Body of pancreas (tissue), 4 donors: ENCODE data around the gene DNAJC6. TPM values are rescaled to one million over a fixed set of nuclear protein-coding genes. Genes with fewer than 3 reads are reported as not detected.
A peak's percentile ranks its signal among the peaks of the same experiment; 100 is the strongest.

ENCODE experiments used
- ATAC-seq: fragments of 150-250 bp; one replicate; pipeline ENCODE4 v1.9.1; 2016
- DNase-seq, 4 donors: peaks; one replicate each; pipeline ENCODE4 v3.0.0-alpha.2; 2019
- H3K27ac ChIP-seq, 4 donors: fragments of 200-600 bp; sonication (generic); 1 replicate in 3 of 4; 2 replicates in 1 of 4; pipeline versions ENCODE4 v1.5.1 to v1.6.1; 2016 to 2019; ENCODE audit warnings: mild to moderate bottlenecking in 1 of 4, mixed read lengths in 1 of 4, moderate library complexity in 1 of 4
- H3K27me3 ChIP-seq, 2 donors: fragments of 200-600 bp; sonication (generic); one replicate each; pipeline ENCODE4 v1.6.0; 2016; ENCODE audit warnings: mild to moderate bottlenecking in 1 of 2
- H3K36me3 ChIP-seq, 2 donors: fragments of 200-600 bp; sonication (generic); replicated peaks in 1 of 2; 2 replicates each; pipeline ENCODE4 v1.5.1; 2016; ENCODE audit warnings: low read depth in 2 of 2; ENCODE audit not compliant: insufficient read depth in 1 of 2
- H3K4me1 ChIP-seq: fragments of 200-600 bp; sonication (generic); one replicate; pipeline ENCODE4 v1.6.0; 2016
- H3K4me3 ChIP-seq, 2 donors: fragments of 200-600 bp; sonication (generic); 1 replicate in 1 of 2; 2 replicates in 1 of 2; pipeline ENCODE4 v1.5.1; 2016 to 2019
- H3K9me3 ChIP-seq, 3 donors: fragments of 200-600 bp; sonication (generic); 1 replicate in 2 of 3; 2 replicates in 1 of 3; pipeline ENCODE4 v1.5.1; 2016
- CTCF ChIP-seq, 7 experiments: fragments of 450-650 bp in 4 of 7; fragments of 200-600 bp in 3 of 7; sonication (generic) in 3 of 7; IDR thresholded peaks; one replicate each; pipeline ENCODE4 v1.5.1; 2016 to 2019; ENCODE audit warnings: antibody characterized with exemption in 7 of 7
- POLR2A ChIP-seq, 3 donors: fragments of 450-650 bp; IDR thresholded peaks; one replicate each; pipeline ENCODE4 v1.6.1; 2016; ENCODE audit warnings: antibody characterized with exemption in 3 of 3, mild to moderate bottlenecking in 2 of 3
- WGBS, 2 donors: methylation state at CpG; one replicate each; pipeline ENCODE4 v1.1.5; 2017; 5-methylcytosine and 5-hydroxymethylcytosine counted together
- intact Hi-C: fragments of 100-400 bp; cut with DNase I; formaldehyde crosslinking; loops from one replicate; pipeline ENCODE4 v1.15.1; 2023
- total RNA-seq, 2 donors: library from RNA; depleted of rRNA; stranded (reverse); fragments of >200 nt; gene quantifications; one replicate each; pipeline ENCODE4 v1.1.0, GENCODE V29; 2016

The DNAJC6 gene
- total RNA-seq, 2 donors from 2014 or later: 0.99 to 2.3 TPM

GRCh38 chr1:65355031-65355712 is 45.8 kb downstream of the DNAJC6 start:
- intact Hi-C loops: no loop called here
- TF ChIP-seq CTCF (IDR thresholded peaks at IDR 0.05): no peak
- TF ChIP-seq POLR2A (IDR thresholded peaks at IDR 0.05): no peak
- no peaks in the 10 kb centered on the region for H3K27me3 ChIP-seq
- 83 to 95% methylated on average over 7 of the region's 7 CpGs for WGBS, 2 donors
- no peak overlapping the region for H3K4me3 ChIP-seq
- no peaks in the 10 kb centered on the region for H3K4me1 ChIP-seq
- no peak for DNase-seq
- H3K36me3 ChIP-seq: no peaks in the 10 kb centered on the region
- ATAC-seq: no peak
- no peak overlapping the region for H3K27ac ChIP-seq
- no peaks in the 10 kb centered on the region for H3K9me3 ChIP-seq

- no peak overlapping the region for H3K27ac ChIP-seq
- ATAC-seq (no peak), DNase-seq (no peak)
- H3K36me3 ChIP-seq: no peaks in the 10 kb centered on the region
- no peaks in the 10 kb centered on the region for H3K4me1 ChIP-seq
- intact Hi-C loops: no loop called here
- no peak for TF ChIP-seq POLR2A (IDR thresholded peaks at IDR 0.05)
- no peak for TF ChIP-seq CTCF (IDR thresholded peaks at IDR 0.05)
- no peak overlapping the region for H3K4me3 ChIP-seq
- WGBS, 2 donors: 92% methylated on average over 6 of the region's 6 CpGs
- no peaks in the 10 kb centered on the region for H3K9me3 ChIP-seq
- H3K27me3 ChIP-seq: no peaks in the 10 kb centered on the region
Measured at GRCh38 chr1:65357291-65357960, 48.1 kb downstream of the DNAJC6 start.

GRCh38 chr1:65359888-65360287 is 50.5 kb downstream of the DNAJC6 start:
- Histone ChIP-seq H3K4me1 (no peaks in the 10 kb centered on the region), H3K4me3 (no peak overlapping the region), H3K36me3 (no peaks in the 10 kb centered on the region), H3K27ac (no peak overlapping the region), H3K9me3 (no peaks in the 10 kb centered on the region), H3K27me3 (no peaks in the 10 kb centered on the region)
- TF ChIP-seq POLR2A (IDR thresholded peaks at IDR 0.05) (no peak), CTCF (IDR thresholded peaks at IDR 0.05) (no peak)
- ATAC-seq (no peak), DNase-seq (no peak)
- WGBS, 2 donors: 54 to 57% methylated on average over 3 of the region's 3 CpGs
- intact Hi-C loops: no loop called here

- TF ChIP-seq POLR2A (IDR thresholded peaks at IDR 0.05): no peak
- TF ChIP-seq CTCF (IDR thresholded peaks at IDR 0.05): no peak
- no peaks in the 10 kb centered on the region for H3K36me3 ChIP-seq
- H3K4me1 ChIP-seq: no peaks in the 10 kb centered on the region
- WGBS, 2 donors: 58 to 65% methylated on average over 5 of the region's 5 CpGs
- no peak overlapping the region for H3K27ac ChIP-seq
- H3K27me3 ChIP-seq: no peaks in the 10 kb centered on the region
- ATAC-seq: no peak
- intact Hi-C loops: no loop called here
- no peak overlapping the region for H3K4me3 ChIP-seq
- DNase-seq: no peak
- H3K9me3 ChIP-seq: no peaks in the 10 kb centered on the region
Measured at GRCh38 chr1:65360648-65361047, 51.3 kb downstream of the DNAJC6 start.

GRCh38 chr1:65362545-65362944 is 53.2 kb downstream of the DNAJC6 start:
- no peak for ATAC-seq
- TF ChIP-seq CTCF (IDR thresholded peaks at IDR 0.05): no peak
- TF ChIP-seq POLR2A (IDR thresholded peaks at IDR 0.05): no peak
- intact Hi-C loops: no loop called here

More at GRCh38 chr1:65362545-65362944, 53.2 kb downstream of the DNAJC6 start:
- peak in 1 of 4 donors; percentile 20 for DNase-seq
- no peaks in the 10 kb centered on the region for H3K4me1 ChIP-seq
- 90 to 95% methylated on average over 3 of the region's 3 CpGs for WGBS, 2 donors
- H3K36me3 ChIP-seq: no peaks in the 10 kb centered on the region
- no peaks in the 10 kb centered on the region for H3K27me3 ChIP-seq
- H3K9me3 ChIP-seq: no peaks in the 10 kb centered on the region
- no peak overlapping the region for H3K4me3 ChIP-seq
- H3K27ac ChIP-seq: no peak overlapping the region
